NCI-H128 (cell line): Measurements from ENCODE around the gene DEDD2.

Experiments used
- DNase-seq: peaks from one replicate; lab custom pipeline; 2025; ENCODE audit not compliant: unreplicated experiment; lab: John Stamatoyannopoulos, UW

The DEDD2 gene

GRCh38 chr19:42151782-42152684 is 65.4 kb downstream of the DEDD2 start:
- DNase-seq: no peak

- no peak for DNase-seq
Observed at GRCh38 chr19:42150911-42151361, 66.5 kb downstream of the DEDD2 start.

- DNase-seq: peak; percentile 9
Observed at GRCh38 chr19:42150364-42150763, 67.1 kb downstream of the DEDD2 start.

- DNase-seq: no peak
Observed at GRCh38 chr19:42149447-42150202, 67.9 kb downstream of the DEDD2 start.
